CD4-positive, alpha-beta memory T cell (primary cell): Measurements from ENCODE around the gene TSR3. TPM values are rescaled to one million over a fixed set of nuclear protein-coding genes. Genes with fewer than 3 reads are reported as not detected.

Experiments used
- CTCF ChIA-PET: fragments of 350-600 bp; sonication (Branson Sonifier 250); formaldehyde crosslinking; loops from one replicate; lab custom pipeline; 2021; ENCODE audit warnings: inconsistent platforms; ENCODE audit not compliant: partially characterized antibody; lab: Charles Lee
- POLR2A ChIA-PET: fragments of 350-600 bp; sonication (Branson Sonifier 250); formaldehyde crosslinking; loops from one replicate; lab custom pipeline; 2021; ENCODE audit not compliant: partially characterized antibody; lab: Charles Lee
- DNase-seq, 5 donors: peaks; one replicate each; pipeline versions ENCODE4 v3.0.0 to v3.0.0-alpha.2; 2020 to 2022; ENCODE audit warnings: mixed read lengths in 1 of 5
- H3K27ac ChIP-seq: one replicate; pipeline ENCODE4 v1.7.0; 2013; ENCODE audit warnings: low read depth, low read length
- H3K27me3 ChIP-seq: 2 replicates; pipeline ENCODE4 v1.7.0; 2013; ENCODE audit warnings: mild to moderate bottlenecking, low read length, moderate library complexity; ENCODE audit not compliant: insufficient read depth
- H3K36me3 ChIP-seq: 2 replicates; pipeline ENCODE4 v1.7.0; 2013; ENCODE audit warnings: mild to moderate bottlenecking, low read length, moderate library complexity; ENCODE audit not compliant: insufficient read depth
- H3K4me1 ChIP-seq: 2 replicates; pipeline ENCODE4 v1.7.0; 2013; ENCODE audit warnings: mild to moderate bottlenecking, low read length, moderate library complexity; ENCODE audit not compliant: insufficient read depth
- H3K4me3 ChIP-seq, 2 donors: one replicate each; pipeline ENCODE4 v1.7.0; 2013; ENCODE audit warnings: low read length in 2 of 2, mild to moderate bottlenecking in 1 of 2
- H3K9me3 ChIP-seq, 2 donors: one replicate each; pipeline ENCODE4 v1.7.0; 2013; ENCODE audit warnings: low read length in 2 of 2, control low read depth in 1 of 2; ENCODE audit not compliant: control insufficient read depth in 1 of 2
- H3K27ac Mint-ChIP-seq, 7 donors: one replicate each; pipeline ENCODE4 v1.8.0; 2020 to 2021; ENCODE audit warnings: mixed read lengths in 7 of 7, mild to moderate bottlenecking in 6 of 7, inconsistent platforms in 3 of 7, moderate library complexity in 3 of 7
- H3K27me3 Mint-ChIP-seq, 2 donors: one replicate each; pipeline ENCODE4 v1.8.0; 2020 to 2021; ENCODE audit warnings: mixed read lengths in 2 of 2
- H3K36me3 Mint-ChIP-seq, 2 donors: one replicate each; pipeline ENCODE4 v1.8.0; 2020 to 2021; ENCODE audit warnings: mixed read lengths in 2 of 2, inconsistent platforms in 1 of 2, mild to moderate bottlenecking in 1 of 2
- H3K4me1 Mint-ChIP-seq, 4 donors: one replicate each; pipeline ENCODE4 v1.8.0; 2020 to 2021; ENCODE audit warnings: mixed read lengths in 4 of 4, mild to moderate bottlenecking in 1 of 4
- H3K4me3 Mint-ChIP-seq, 8 donors: one replicate each; pipeline ENCODE4 v1.8.0; 2020 to 2021; ENCODE audit warnings: mixed read lengths in 8 of 8, mild to moderate bottlenecking in 7 of 8, moderate library complexity in 6 of 8, inconsistent platforms in 3 of 8
- H3K9me3 Mint-ChIP-seq, 8 donors: one replicate each; pipeline ENCODE4 v1.8.0; 2020 to 2021; ENCODE audit warnings: mixed read lengths in 8 of 8, mild to moderate bottlenecking in 5 of 8, inconsistent platforms in 3 of 8, moderate library complexity in 1 of 8
- intact Hi-C: fragments of 100-400 bp; cut with micrococcal nuclease; formaldehyde crosslinking; loops from one replicate; pipeline ENCODE4 v1.15.1; 2023
- polyA plus RNA-seq, 2 donors: library from polyadenylated mRNA; unstranded; fragments of 300-500 nt; fragmentation: Illumina TruSeq; gene quantifications; one replicate each; pipeline ENCODE4 v1.2.3, GENCODE V29; 2021
- total RNA-seq, 2 experiments: library from RNA; stranded (reverse); gene quantifications; one replicate each; pipeline ENCODE4 v1.2.3, GENCODE V29; 2021

TSR3 gene
- total and polyA plus RNA-seq, 4 experiments from 2014 or later, result 38.1 to 116 (median 69.7) TPM

DNA sequence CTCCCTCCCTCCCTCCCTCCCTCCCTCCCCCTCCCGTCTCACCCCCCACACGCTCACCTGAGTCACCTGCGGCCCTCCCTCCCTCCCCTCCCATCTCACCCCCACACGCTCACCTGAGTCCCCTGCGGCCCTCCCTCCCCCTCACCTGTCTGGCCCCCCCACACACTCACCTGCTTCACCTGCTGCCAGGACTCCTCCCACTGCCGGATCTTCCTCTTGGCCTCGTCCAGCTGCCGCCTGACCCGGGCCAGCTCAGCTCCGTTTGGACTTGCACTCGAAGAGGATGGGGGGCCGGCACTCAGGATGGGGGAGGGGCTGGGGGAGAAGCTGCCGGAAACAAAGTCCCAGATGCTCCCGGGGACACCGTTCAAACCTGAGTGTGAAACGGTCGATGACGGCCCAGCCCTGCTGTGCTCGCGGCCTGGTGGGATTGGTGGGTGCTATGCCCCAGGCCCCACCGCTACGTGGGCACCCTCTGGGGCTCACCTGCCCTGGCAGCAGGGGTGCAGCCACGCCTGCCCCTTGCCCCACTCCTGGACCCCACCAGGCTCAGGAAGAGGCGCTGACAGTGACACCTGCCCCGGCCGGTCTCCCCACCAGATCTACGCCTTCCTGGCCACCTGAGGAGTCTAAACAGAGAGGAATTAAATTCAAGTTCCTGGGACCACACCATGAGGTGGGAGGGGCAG, 16.0 kb upstream of the TSR3 start:
- Histone ChIP-seq H3K36me3 (peaks cover 23% of the 10 kb centered on the region), H3K27me3 (no peaks in the 10 kb centered on the region), H3K4me1 (peaks cover 4% of the 10 kb centered on the region), H3K27ac (no peak overlapping the region), H3K4me3 (no peak overlapping the region), H3K9me3 (no peaks in the 10 kb centered on the region)
- POLR2A ChIA-PET, result no interaction called here
- H3K27me3 Mint-ChIP-seq, result no peaks in the 10 kb centered on the region
- H3K4me3 Mint-ChIP-seq, result no peak overlapping the region
- DNase-seq, result peak in 1 of 5 donors; percentile 27
- H3K27ac Mint-ChIP-seq, result no peak overlapping the region
- CTCF ChIA-PET, result interaction anchor here (0.7 kb wide), 1 partner anchor 570 kb away, joined by 3 read pairs; no protein-coding TSS in a partner anchor
- H3K9me3 Mint-ChIP-seq, result no peaks in the 10 kb centered on the region
- H3K36me3 Mint-ChIP-seq, result peaks cover 11 to 33% of the 10 kb centered on the region in 2 donors
- intact Hi-C loops, result no loop called here
- peaks cover 0 to 6% (median 2%) of the 10 kb centered on the region in 4 donors for H3K4me1 Mint-ChIP-seq

DNA sequence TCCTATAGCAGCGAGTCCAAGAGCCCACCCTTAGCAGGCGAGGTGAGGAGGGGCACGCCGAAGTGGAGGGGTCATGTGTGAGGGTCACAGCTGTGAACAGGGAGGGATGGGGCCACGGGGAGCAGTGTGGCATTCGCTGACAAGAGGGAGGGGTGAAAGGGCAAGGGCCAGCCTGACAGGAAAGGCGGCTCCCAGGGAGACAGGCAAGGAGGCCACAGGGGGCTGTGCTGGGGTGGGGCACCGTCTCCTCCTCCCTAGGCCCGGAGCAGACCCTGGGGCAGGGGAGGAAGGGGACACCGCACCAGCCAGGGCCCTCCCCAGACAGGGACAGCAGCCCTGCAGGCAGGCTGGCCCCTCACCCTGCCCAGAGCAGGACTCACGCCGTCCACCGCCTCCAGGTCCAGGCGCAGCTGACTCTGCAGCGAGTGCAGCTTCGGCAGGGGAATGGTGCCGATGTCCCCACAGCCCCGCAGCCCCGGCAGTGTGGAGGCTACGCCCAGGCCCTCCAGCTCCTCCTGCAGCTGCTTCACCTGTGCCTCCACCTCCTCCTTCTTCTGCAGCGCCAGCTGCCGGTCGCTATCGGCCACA, 15.1 kb upstream of the TSR3 start:
- H3K27ac ChIP-seq, result no peak overlapping the region
- Mint-ChIP-seq H3K36me3 (peaks cover 11 to 36% of the 10 kb centered on the region in 2 donors), H3K9me3 (no peaks in the 10 kb centered on the region), H3K27ac (no peak overlapping the region), H3K4me1 (peaks cover 0 to 6% (median 2%) of the 10 kb centered on the region in 4 donors), H3K4me3 (no peak overlapping the region), H3K27me3 (no peaks in the 10 kb centered on the region)
- no peak overlapping the region for H3K4me3 ChIP-seq
- CTCF ChIA-PET, result no interaction called here
- POLR2A ChIA-PET, result interaction anchor here (1.3 kb wide), 1 partner anchor 22 kb away, joined by 4 read pairs; no protein-coding TSS in a partner anchor
- H3K27me3 ChIP-seq, result no peaks in the 10 kb centered on the region
- peaks cover 27% of the 10 kb centered on the region for H3K36me3 ChIP-seq
- H3K9me3 ChIP-seq, result no peaks in the 10 kb centered on the region
- DNase-seq, result no peak
- H3K4me1 ChIP-seq, result peaks cover 4% of the 10 kb centered on the region
- intact Hi-C loops, result no loop called here

DNA sequence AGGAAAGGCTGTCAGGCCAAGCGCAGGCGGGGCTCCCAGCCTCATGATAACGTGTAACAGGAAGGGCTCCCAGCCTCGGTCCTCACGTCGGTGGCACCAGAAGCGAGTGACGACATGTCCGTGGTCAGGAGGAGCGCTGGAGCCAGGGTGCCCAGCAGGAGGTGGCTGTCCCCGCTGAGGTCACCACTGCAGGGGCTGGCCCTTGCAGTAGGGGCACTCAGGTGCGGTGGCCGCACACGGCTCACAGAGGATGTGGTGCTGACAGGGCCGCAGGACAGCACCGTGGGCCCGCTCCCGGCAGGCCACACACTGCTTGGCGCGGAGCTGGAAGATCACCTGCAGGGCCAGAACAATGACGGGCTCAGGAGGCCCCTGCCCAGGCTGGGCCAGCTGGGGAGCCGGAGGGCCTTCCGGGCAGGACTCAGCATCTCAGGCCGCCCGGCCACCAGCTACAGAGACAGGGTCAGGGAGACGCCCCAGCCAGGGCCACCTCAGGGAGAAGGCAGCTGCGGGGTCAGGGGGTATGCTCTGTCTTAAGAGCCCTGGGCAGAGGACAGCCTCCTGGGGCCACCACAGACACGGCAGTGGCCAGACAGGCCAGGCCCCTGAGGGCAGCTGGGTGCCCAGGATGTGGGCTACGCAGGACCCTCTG, 14.5 kb upstream of the TSR3 start:
- Histone ChIP-seq H3K36me3 (peaks cover 27% of the 10 kb centered on the region), H3K27me3 (no peaks in the 10 kb centered on the region), H3K4me3 (no peak overlapping the region), H3K9me3 (no peaks in the 10 kb centered on the region), H3K27ac (no peak overlapping the region), H3K4me1 (peaks cover 4% of the 10 kb centered on the region)
- Mint-ChIP-seq H3K27ac (no peak overlapping the region), H3K4me1 (peaks cover 0 to 6% (median 2%) of the 10 kb centered on the region in 4 donors), H3K9me3 (no peaks in the 10 kb centered on the region), H3K4me3 (no peak overlapping the region), H3K27me3 (no peaks in the 10 kb centered on the region), H3K36me3 (peaks cover 11 to 34% of the 10 kb centered on the region in 2 donors)
- DNase-seq, result no peak
- intact Hi-C loops, result no loop called here
- ChIA-PET CTCF (interaction anchor here (1.6 kb wide), 1 partner anchor 15 kb away, joined by 3 read pairs; no protein-coding TSS in a partner anchor), POLR2A (interaction anchor here (0.6 to 1.3 kb wide), 2 partner anchors 15 to 21 kb away, joined by 3 to 4 read pairs; partner anchors contain the start of genes GNPTG and TSR3)

- Mint-ChIP-seq H3K36me3 (peaks cover 11 to 33% of the 10 kb centered on the region in 2 donors), H3K27ac (no peak overlapping the region), H3K4me3 (no peak overlapping the region), H3K4me1 (peaks cover 0 to 6% (median 2%) of the 10 kb centered on the region in 4 donors), H3K9me3 (no peaks in the 10 kb centered on the region), H3K27me3 (no peaks in the 10 kb centered on the region)
- Histone ChIP-seq H3K27ac (no peak overlapping the region), H3K9me3 (no peaks in the 10 kb centered on the region), H3K27me3 (no peaks in the 10 kb centered on the region), H3K36me3 (peaks cover 27% of the 10 kb centered on the region), H3K4me1 (peaks cover 4% of the 10 kb centered on the region), H3K4me3 (no peak overlapping the region)
- ChIA-PET CTCF (interaction anchor here (0.9 to 3.4 kb wide), 12 partner anchors 10 to 360 kb away, joined by 3 to 12 read pairs (median 4); partner anchors contain the start of gene JPT2), POLR2A (interaction anchor here (0.9 to 1.3 kb wide), 2 partner anchors 44 to 68 kb away, joined by 3 read pairs; no protein-coding TSS in a partner anchor)
- DNase-seq, result no peak
- intact Hi-C loops, result loop anchor here (5.0 kb wide), 1 partner anchor 563 kb away; no protein-coding TSS in a partner anchor
Measured at GRCh38 chr16:1364510-1364909, 12.8 kb upstream of the TSR3 start.

GRCh38 chr16:1363501-1364041, 11.9 kb upstream of the TSR3 start:
- H3K4me1 ChIP-seq, result peaks cover 4% of the 10 kb centered on the region
- Mint-ChIP-seq H3K4me1 (peaks cover 0 to 6% (median 2%) of the 10 kb centered on the region in 4 donors), H3K4me3 (no peak overlapping the region), H3K9me3 (no peaks in the 10 kb centered on the region), H3K36me3 (peaks cover 11 to 34% of the 10 kb centered on the region in 2 donors), H3K27ac (peak overlapping the region; percentile 8 to 81 (median 61)), H3K27me3 (no peaks in the 10 kb centered on the region)
- peak; percentile 60 to 71 (median 68) for DNase-seq
- ChIA-PET POLR2A (interaction anchor here (0.6 to 1.6 kb wide), 6 partner anchors 10 to 566 kb away, joined by 3 to 4 read pairs (median 3); partner anchors contain the start of gene UQCC4), CTCF (interaction anchor here (0.6 to 3.4 kb wide), 19 partner anchors 10 to 361 kb away, joined by 3 to 12 read pairs (median 4); partner anchors contain the start of genes JPT2, MAPK8IP3, PTX4 and UQCC4)
- intact Hi-C loops, result loop anchor here (1.0 to 5.0 kb wide), 2 partner anchors 50 to 564 kb away; no protein-coding TSS in a partner anchor
- peaks cover 27% of the 10 kb centered on the region for H3K36me3 ChIP-seq
- no peaks in the 10 kb centered on the region for H3K9me3 ChIP-seq
- H3K27ac ChIP-seq, result no peak overlapping the region
- H3K4me3 ChIP-seq, result no peak overlapping the region
- no peaks in the 10 kb centered on the region for H3K27me3 ChIP-seq

DNA sequence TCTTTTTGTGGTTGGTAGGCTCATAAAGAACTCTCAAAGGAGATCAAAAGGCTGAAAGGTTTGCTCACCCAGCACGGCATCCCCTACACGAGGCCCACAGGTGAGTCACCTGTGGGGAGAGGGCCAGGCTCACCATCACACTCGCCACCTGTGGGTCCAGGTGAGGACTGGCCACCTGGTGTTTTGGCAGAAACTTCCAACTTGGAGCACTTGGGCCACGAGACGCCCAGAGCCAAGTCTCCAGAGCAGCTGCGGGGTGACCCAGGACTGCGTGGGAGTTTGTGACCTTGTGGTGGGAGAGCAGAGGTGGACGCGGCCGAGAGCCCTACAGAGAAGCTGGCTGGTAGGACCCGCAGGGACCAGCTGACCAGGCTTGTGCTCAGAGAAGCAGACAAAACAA, 11.1 kb upstream of the TSR3 start:
- H3K4me3 ChIP-seq, result no peak overlapping the region
- no peak overlapping the region for H3K27ac ChIP-seq
- H3K9me3 ChIP-seq, result no peaks in the 10 kb centered on the region
- Mint-ChIP-seq H3K36me3 (peaks cover 11 to 31% of the 10 kb centered on the region in 2 donors), H3K4me3 (no peak overlapping the region), H3K27ac (peak overlapping the region in 2 of 7 donors; percentile 25 to 48), H3K27me3 (no peaks in the 10 kb centered on the region), H3K4me1 (peaks cover 0 to 6% (median 2%) of the 10 kb centered on the region in 4 donors), H3K9me3 (no peaks in the 10 kb centered on the region)
- H3K4me1 ChIP-seq, result peaks cover 4% of the 10 kb centered on the region
- intact Hi-C loops, result loop anchor here (1.0 to 5.0 kb wide), 2 partner anchors 50 to 564 kb away; no protein-coding TSS in a partner anchor
- POLR2A ChIA-PET, result interaction anchor here (1.0 to 1.6 kb wide), 2 partner anchors 9 to 58 kb away, joined by 4 read pairs; partner anchors contain the start of gene UQCC4
- H3K36me3 ChIP-seq, result peaks cover 27% of the 10 kb centered on the region
- no peaks in the 10 kb centered on the region for H3K27me3 ChIP-seq
- DNase-seq, result no peak
- CTCF ChIA-PET, result interaction anchor here (1.3 to 3.4 kb wide), 13 partner anchors 9 to 362 kb away, joined by 3 to 12 read pairs (median 4); partner anchors contain the start of gene UQCC4
